ENCODE data around the gene NARS2.

The NARS2 gene

DNA sequence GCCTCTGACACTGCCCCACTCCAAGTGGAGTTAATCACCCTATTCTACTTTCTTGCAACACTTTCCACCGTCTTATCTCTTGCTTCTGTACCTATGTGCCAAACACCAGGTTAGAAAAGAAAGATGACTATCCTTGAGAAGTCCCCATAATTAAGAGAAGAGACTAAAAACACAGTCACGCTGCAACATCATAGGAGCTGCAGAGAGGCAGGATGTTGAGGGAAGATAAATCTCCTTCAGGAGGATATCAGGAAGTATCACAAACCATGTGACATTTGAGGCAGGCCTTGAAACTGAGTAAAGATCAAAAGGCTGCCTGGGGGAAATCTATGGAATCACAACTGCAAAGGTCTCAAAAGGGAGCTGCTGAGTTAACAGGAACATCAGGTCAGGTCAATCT lies 181.8 kb downstream of the NARS2 start:
- Histone ChIP-seq H3K4me1 (ENCODE audit: control insufficient read depth, insufficient read depth, low read depth, low read length) (no peaks in the 10 kb centered on the region), H2BK5ac (ENCODE audit: low read depth, low read length, poor library complexity, severe bottlenecking) (no peak overlapping the region), H2AK5ac (ENCODE audit: low read length, severe bottlenecking) (no peak overlapping the region), H3K4me3 (ENCODE audit: insufficient read depth in 1 of 2, low read depth in 1 of 2, low read length in 2 of 2) (no peak overlapping the region), H2BK120ac (ENCODE audit: low read depth, low read length) (no peak overlapping the region), H3K9ac (ENCODE audit: low read length) (no peak overlapping the region), H3K27me3 (ENCODE audit: control insufficient read depth in 1 of 2, insufficient read depth in 1 of 2, low read length in 2 of 2) (no peaks in the 10 kb centered on the region), H3K4ac (ENCODE audit: low read depth in 1 of 2, low read length in 2 of 2) (no peak overlapping the region), H3K36me3 (ENCODE audit: control insufficient read depth in 1 of 2, insufficient read depth in 2 of 2, low read depth in 1 of 2, low read length in 2 of 2) (no peaks in the 10 kb centered on the region), H4K8ac (ENCODE audit: low read length) (no peak overlapping the region), H2BK12ac (ENCODE audit: low read length in 2 of 2) (no peak overlapping the region), H3K27ac (ENCODE audit: low read length, poor library complexity, severe bottlenecking) (no peak overlapping the region), H3K23ac (ENCODE audit: low read length in 2 of 2) (no peak overlapping the region), H2AFZ (ENCODE audit: low read depth, low read length) (no peak overlapping the region), H3K9me3 (ENCODE audit: control insufficient read depth, low read length) (no peaks in the 10 kb centered on the region), H2BK15ac (ENCODE audit: low read depth, poor library complexity, severe bottlenecking) (no peak overlapping the region), H3K18ac (ENCODE audit: low read depth in 1 of 2, low read length in 2 of 2) (no peak overlapping the region), H3K14ac (ENCODE audit: low read length in 2 of 2) (no peak overlapping the region), H3K4me2 (ENCODE audit: low read length, poor library complexity, severe bottlenecking) (no peak overlapping the region), H4K91ac (ENCODE audit: low read length) (no peak overlapping the region), H3K79me1 (replicated peaks; ENCODE audit: low read length, poor library complexity, severe bottlenecking) (peaks cover 32% of the 10 kb centered on the region)
- WGBS, result 17% methylated on average over 1 of the region's 2 CpGs
- no peak for DNase-seq

DNA sequence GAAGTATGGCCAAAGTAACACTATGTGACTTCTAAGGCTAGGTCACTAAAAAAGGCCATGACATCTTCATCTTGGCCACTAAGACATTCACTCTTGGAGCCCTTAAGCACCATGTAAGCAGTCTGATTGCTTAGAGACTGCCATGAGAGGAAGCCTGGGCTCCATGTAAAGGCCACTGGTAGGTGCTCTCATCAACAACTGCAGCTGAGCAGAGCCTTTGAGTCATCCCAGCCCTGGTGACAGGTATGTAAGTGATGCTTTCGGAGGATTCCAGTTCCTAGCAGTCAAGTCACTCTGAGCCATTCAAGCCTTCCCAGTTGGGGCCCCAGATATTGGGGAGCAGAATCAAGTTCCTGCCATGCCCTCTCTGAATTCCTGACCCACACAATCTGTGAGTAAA lies 183.2 kb downstream of the NARS2 start:
- Histone ChIP-seq H3K79me1 (replicated peaks; ENCODE audit: low read length, poor library complexity, severe bottlenecking) (peaks cover 27% of the 10 kb centered on the region), H3K4me1 (ENCODE audit: control insufficient read depth, insufficient read depth, low read depth, low read length) (no peaks in the 10 kb centered on the region), H3K4me3 (ENCODE audit: insufficient read depth in 1 of 2, low read depth in 1 of 2, low read length in 2 of 2) (no peak overlapping the region), H2BK5ac (ENCODE audit: low read depth, low read length, poor library complexity, severe bottlenecking) (no peak overlapping the region), H3K4ac (ENCODE audit: low read depth in 1 of 2, low read length in 2 of 2) (peak overlapping the region in 1 of 2 experiments; percentile 20), H3K4me2 (ENCODE audit: low read length, poor library complexity, severe bottlenecking) (no peak overlapping the region), H3K9me3 (ENCODE audit: control insufficient read depth, low read length) (no peaks in the 10 kb centered on the region), H3K23ac (ENCODE audit: low read length in 2 of 2) (no peak overlapping the region), H2BK15ac (ENCODE audit: low read depth, poor library complexity, severe bottlenecking) (no peak overlapping the region), H3K14ac (ENCODE audit: low read length in 2 of 2) (no peak overlapping the region), H4K8ac (ENCODE audit: low read length) (no peak overlapping the region), H2AFZ (ENCODE audit: low read depth, low read length) (no peak overlapping the region), H3K18ac (ENCODE audit: low read depth in 1 of 2, low read length in 2 of 2) (no peak overlapping the region), H2BK120ac (ENCODE audit: low read depth, low read length) (no peak overlapping the region), H2AK5ac (ENCODE audit: low read length, severe bottlenecking) (no peak overlapping the region), H3K27me3 (ENCODE audit: control insufficient read depth in 1 of 2, insufficient read depth in 1 of 2, low read length in 2 of 2) (no peaks in the 10 kb centered on the region), H4K91ac (ENCODE audit: low read length) (no peak overlapping the region), H3K27ac (ENCODE audit: low read length, poor library complexity, severe bottlenecking) (no peak overlapping the region), H3K36me3 (ENCODE audit: control insufficient read depth in 1 of 2, insufficient read depth in 2 of 2, low read depth in 1 of 2, low read length in 2 of 2) (no peaks in the 10 kb centered on the region), H2BK12ac (ENCODE audit: low read length in 2 of 2) (no peak overlapping the region), H3K9ac (ENCODE audit: low read length) (no peak overlapping the region)
- 100% methylated on average over 1 of the region's 1 CpG for WGBS
- DNase-seq, result no peak

DNA sequence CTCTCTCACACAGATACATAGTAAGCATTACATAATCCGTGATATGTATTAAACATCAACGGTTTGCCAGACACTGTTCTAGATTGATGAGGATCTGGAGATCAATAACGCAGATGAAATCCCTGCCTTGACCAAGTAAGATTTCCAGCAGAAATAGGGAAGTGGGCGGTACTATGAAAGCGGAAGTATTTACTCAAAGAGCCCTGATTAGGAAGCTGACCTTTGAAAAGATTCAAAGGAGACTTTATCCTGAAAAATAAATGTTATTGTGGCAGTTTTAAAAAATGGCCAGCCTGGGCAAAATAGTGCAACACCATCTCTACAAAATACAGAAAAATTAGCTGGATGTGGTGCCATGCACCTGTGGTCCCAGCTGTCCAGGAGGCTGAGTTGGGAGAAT lies 183.9 kb downstream of the NARS2 start:
- H2BK5ac ChIP-seq (ENCODE audit: low read depth, low read length, poor library complexity, severe bottlenecking), result no peak overlapping the region
- H3K79me1 ChIP-seq (replicated peaks; ENCODE audit: low read length, poor library complexity, severe bottlenecking), result peaks cover 29% of the 10 kb centered on the region
- H3K4me3 ChIP-seq (ENCODE audit: insufficient read depth in 1 of 2, low read depth in 1 of 2, low read length in 2 of 2), result no peak overlapping the region
- no peak overlapping the region for H4K91ac ChIP-seq (ENCODE audit: low read length)
- no peak overlapping the region for H4K8ac ChIP-seq (ENCODE audit: low read length)
- no peaks in the 10 kb centered on the region for H3K4me1 ChIP-seq (ENCODE audit: control insufficient read depth, insufficient read depth, low read depth, low read length)
- H3K9ac ChIP-seq (ENCODE audit: low read length), result no peak overlapping the region
- H3K4ac ChIP-seq (ENCODE audit: low read depth in 1 of 2, low read length in 2 of 2), result no peak overlapping the region
- no peak overlapping the region for H2BK12ac ChIP-seq (ENCODE audit: low read length in 2 of 2)
- no peak overlapping the region for H3K4me2 ChIP-seq (ENCODE audit: low read length, poor library complexity, severe bottlenecking)
- no peaks in the 10 kb centered on the region for H3K27me3 ChIP-seq (ENCODE audit: control insufficient read depth in 1 of 2, insufficient read depth in 1 of 2, low read length in 2 of 2)
- 95% methylated on average over 5 of the region's 5 CpGs for WGBS
- H2AK5ac ChIP-seq (ENCODE audit: low read length, severe bottlenecking), result no peak overlapping the region
- no peak overlapping the region for H3K14ac ChIP-seq (ENCODE audit: low read length in 2 of 2)
- peaks cover 6% of the 10 kb centered on the region for H3K9me3 ChIP-seq (ENCODE audit: control insufficient read depth, low read length)
- no peak overlapping the region for H3K23ac ChIP-seq (ENCODE audit: low read length in 2 of 2)
- no peak overlapping the region for H2AFZ ChIP-seq (ENCODE audit: low read depth, low read length)
- no peak overlapping the region for H2BK15ac ChIP-seq (ENCODE audit: low read depth, poor library complexity, severe bottlenecking)
- no peak for DNase-seq
- H3K18ac ChIP-seq (ENCODE audit: low read depth in 1 of 2, low read length in 2 of 2), result no peak overlapping the region
- no peaks in the 10 kb centered on the region for H3K36me3 ChIP-seq (ENCODE audit: control insufficient read depth in 1 of 2, insufficient read depth in 2 of 2, low read depth in 1 of 2, low read length in 2 of 2)
- H2BK120ac ChIP-seq (ENCODE audit: low read depth, low read length), result no peak overlapping the region
- no peak overlapping the region for H3K27ac ChIP-seq (ENCODE audit: low read length, poor library complexity, severe bottlenecking)

DNA sequence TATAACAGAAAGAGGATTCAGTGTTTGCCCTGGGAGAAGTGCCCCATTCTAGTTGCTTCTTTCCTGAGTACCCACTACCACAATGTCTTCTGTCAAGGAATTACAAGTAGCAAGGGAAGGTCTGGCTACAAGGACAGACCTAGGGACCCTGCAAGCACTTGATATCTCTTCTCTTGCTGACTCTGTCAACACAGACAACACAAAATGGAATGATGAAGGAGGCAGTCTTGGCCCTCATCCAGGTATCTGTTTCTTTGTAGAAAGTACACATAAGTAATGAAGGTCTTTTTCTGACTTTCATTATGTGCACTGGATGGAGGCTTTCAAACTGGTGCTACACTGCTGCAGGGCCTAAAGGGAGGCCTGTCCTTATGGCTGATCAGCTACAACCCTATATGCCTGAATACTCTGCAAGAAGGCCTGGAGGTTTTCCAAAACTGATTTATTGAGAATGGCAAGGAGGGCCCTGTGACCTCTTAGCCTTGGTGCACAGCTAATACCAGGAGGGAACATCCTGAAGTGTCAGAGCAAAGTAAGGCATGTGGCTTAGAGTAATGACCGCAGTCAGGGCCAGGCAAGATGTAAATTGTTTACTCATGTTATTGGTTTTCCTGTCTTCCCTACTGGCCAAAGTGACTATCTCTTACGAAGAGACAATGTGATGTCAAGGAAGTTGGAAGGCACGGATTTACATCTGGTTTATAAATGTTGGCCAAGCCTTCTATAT lies 188.3 kb downstream of the NARS2 start:
- Histone ChIP-seq H3K4ac (ENCODE audit: low read depth in 1 of 2, low read length in 2 of 2) (no peak overlapping the region), H3K36me3 (ENCODE audit: control insufficient read depth in 1 of 2, insufficient read depth in 2 of 2, low read depth in 1 of 2, low read length in 2 of 2) (peaks cover 0 to 3% of the 10 kb centered on the region in 2 experiments), H3K27me3 (ENCODE audit: control insufficient read depth in 1 of 2, insufficient read depth in 1 of 2, low read length in 2 of 2) (no peaks in the 10 kb centered on the region)

More for the DNA sequence above, 188.3 kb downstream of the NARS2 start:
- H3K14ac ChIP-seq (ENCODE audit: low read length in 2 of 2), result no peak overlapping the region
- DNase-seq, result peak; percentile 68
- H4K91ac ChIP-seq (ENCODE audit: low read length), result no peak overlapping the region
- H3K79me1 ChIP-seq (replicated peaks; ENCODE audit: low read length, poor library complexity, severe bottlenecking), result peaks cover 26% of the 10 kb centered on the region
- peaks cover 29% of the 10 kb centered on the region for H3K9me3 ChIP-seq (ENCODE audit: control insufficient read depth, low read length)
- no peak overlapping the region for H3K18ac ChIP-seq (ENCODE audit: low read depth in 1 of 2, low read length in 2 of 2)
- H2AFZ ChIP-seq (ENCODE audit: low read depth, low read length), result no peak overlapping the region
- H2AK5ac ChIP-seq (ENCODE audit: low read length, severe bottlenecking), result no peak overlapping the region
- no peak overlapping the region for H3K4me2 ChIP-seq (ENCODE audit: low read length, poor library complexity, severe bottlenecking)
- H4K8ac ChIP-seq (ENCODE audit: low read length), result no peak overlapping the region
- H3K23ac ChIP-seq (ENCODE audit: low read length in 2 of 2), result no peak overlapping the region
- H2BK5ac ChIP-seq (ENCODE audit: low read depth, low read length, poor library complexity, severe bottlenecking), result no peak overlapping the region
- no peak overlapping the region for H3K4me3 ChIP-seq (ENCODE audit: insufficient read depth in 1 of 2, low read depth in 1 of 2, low read length in 2 of 2)
- H2BK120ac ChIP-seq (ENCODE audit: low read depth, low read length), result no peak overlapping the region
- WGBS, result 9% methylated on average over 1 of the region's 3 CpGs
- no peaks in the 10 kb centered on the region for H3K4me1 ChIP-seq (ENCODE audit: control insufficient read depth, insufficient read depth, low read depth, low read length)
- no peak overlapping the region for H2BK12ac ChIP-seq (ENCODE audit: low read length in 2 of 2)
- no peak overlapping the region for H3K9ac ChIP-seq (ENCODE audit: low read length)
- H2BK15ac ChIP-seq (ENCODE audit: low read depth, poor library complexity, severe bottlenecking), result no peak overlapping the region
- H3K27ac ChIP-seq (ENCODE audit: low read length, poor library complexity, severe bottlenecking), result no peak overlapping the region

All from mesenchymal stem cell (in vitro differentiated cells and primary cell).